K562 (cell line): Measurements from ENCODE around the gene MINDY4. TPM values are rescaled to one million over a fixed set of nuclear protein-coding genes. Genes with fewer than 3 reads are reported as not detected.

Source experiments
- ATAC-seq: fragments of 200-7000 bp; cut with Tn5 transposase; 3 replicates; pipeline ENCODE4 v1.9.1; 2020; ENCODE audit warnings: moderate library complexity
- BruUV-seq: library from RNA; stranded (reverse); fragments of 400-500 nt; replicated peaks from 2 replicates; lab custom pipeline; 2021; lab: Mats Ljungman, UMichigan
- CTCF ChIA-PET: fragments of 300-600 bp; formaldehyde crosslinking; extraction: SDS; loops from one replicate; lab custom pipeline; 2021; ENCODE audit warnings: low intra/inter-chr PET ratio; lab: Yijun Ruan, JAX
- POLR2A ChIA-PET: fragments of 300-600, 350-650 bp; sonication (Branson Sonifier 250); formaldehyde crosslinking; extraction: SDS; loops from one replicate; lab custom pipeline; 2021; ENCODE audit warnings: antibody characterized with exemption, inconsistent platforms; lab: Yijun Ruan, JAX
- DNase-seq, 4 experiments: peaks; one replicate each; pipeline versions ENCODE4 v3.0.0 to v3.0.0-alpha.2; 2011 to 2018; ENCODE audit warnings: low spot score in 3 of 4, mixed read lengths in 3 of 4; ENCODE audit errors: extremely low read depth in 1 of 4
- FAIRE-seq: peaks from 2 replicates; lab custom pipeline; 2011; peaks lifted over from hg19 to GRCh38; lab: Jason Lieb, UNC
- H2AFZ ChIP-seq: 2 replicates; pipeline ENCODE4 v1.6.0; 2011; ENCODE audit warnings: low read depth, low read length, control low read depth, inconsistent platforms
- H3K27ac ChIP-seq: fragments of 200-600 bp; 3 replicates; pipeline ENCODE4 v1.8.0; 2011; ENCODE audit warnings: low read depth, mild to moderate bottlenecking, control low read depth, inconsistent platforms, low read length, moderate library complexity, mixed read lengths; ENCODE audit errors: extremely low read depth
- H3K27me3 ChIP-seq, 2 experiments: fragments of 300-600 bp in 1 of 2; 2 replicates in 1 of 2; 3 replicates in 1 of 2; pipeline versions ENCODE4 v1.6.0 to v1.8.0; 2011; ENCODE audit warnings: inconsistent platforms in 2 of 2, low read length in 2 of 2, mild to moderate bottlenecking in 1 of 2, mixed read lengths in 1 of 2, moderate library complexity in 1 of 2; ENCODE audit not compliant: control insufficient read depth in 2 of 2, insufficient read depth in 2 of 2
- H3K36me3 ChIP-seq: fragments of 300-600 bp; 3 replicates; pipeline ENCODE4 v1.8.0; 2011; ENCODE audit warnings: mild to moderate bottlenecking, low read length, inconsistent platforms; ENCODE audit not compliant: control insufficient read depth, insufficient read depth
- H3K4me1 ChIP-seq, 2 experiments: fragments of 200-600 bp in 1 of 2; replicated peaks in 1 of 2; 2 replicates in 1 of 2; 3 replicates in 1 of 2; pipeline versions ENCODE4 v1.5.1 to v1.8.0; 2011; ENCODE audit warnings: inconsistent platforms in 2 of 2, low read length in 2 of 2, mild to moderate bottlenecking in 1 of 2, mixed read lengths in 1 of 2, moderate library complexity in 1 of 2; ENCODE audit not compliant: control insufficient read depth in 2 of 2, insufficient read depth in 2 of 2
- H3K4me2 ChIP-seq: 2 replicates; pipeline ENCODE4 v1.6.1; 2011; ENCODE audit warnings: low read length, control low read depth, inconsistent platforms, mixed read lengths; ENCODE audit not compliant: insufficient read depth
- H3K4me3 ChIP-seq: fragments of 200-600 bp; sonication (generic), shearing (Covaris generic); 2 replicates; pipeline ENCODE4 v1.5.1; 2016; ENCODE audit warnings: control low read depth, inconsistent platforms
- H3K79me2 ChIP-seq: fragments of 200-600 bp; 3 replicates; pipeline ENCODE4 v1.8.0; 2011; ENCODE audit warnings: low read length, inconsistent platforms; ENCODE audit not compliant: control insufficient read depth, insufficient read depth
- H3K9ac ChIP-seq, 2 experiments: 2 replicates each; pipeline versions ENCODE4 v1.6.0 to v1.6.1; 2011; ENCODE audit warnings: low read depth in 2 of 2, low read length in 2 of 2, control low read depth in 1 of 2, inconsistent platforms in 1 of 2, mild to moderate bottlenecking in 1 of 2, mixed read lengths in 1 of 2; ENCODE audit not compliant: insufficient read depth in 1 of 2
- H3K9me1 ChIP-seq: one replicate; pipeline ENCODE4 v1.6.0; 2011; ENCODE audit warnings: inconsistent platforms, mild to moderate bottlenecking, low read length, moderate library complexity; ENCODE audit not compliant: control insufficient read depth, insufficient read depth
- H3K9me3 ChIP-seq: replicated peaks from 2 replicates; pipeline ENCODE4 v1.5.1; 2011; ENCODE audit warnings: low read depth, low read length, inconsistent platforms; ENCODE audit not compliant: control insufficient read depth, insufficient read depth
- H4K20me1 ChIP-seq: replicated peaks from 2 replicates; pipeline ENCODE4 v1.6.1; 2011; ENCODE audit warnings: low read length, inconsistent platforms, mixed read lengths; ENCODE audit not compliant: control insufficient read depth, insufficient read depth
- BCL6 ChIP-seq: fragments of 250-450 bp; sonication (Bioruptor Pico); IDR thresholded peaks from 2 replicates; pipeline ENCODE4 v1.4.0; 2020
- CBX2 ChIP-seq: fragments of 200-600 bp; sonication (generic); IDR thresholded peaks from one replicate; pipeline ENCODE4 v1.6.1; 2012; ENCODE audit warnings: mild to moderate bottlenecking, low read length, inconsistent platforms; ENCODE audit not compliant: insufficient read depth, poor library complexity, severe bottlenecking
- EGR1 ChIP-seq: fragments of 450-650 bp; conservative IDR thresholded peaks from 2 replicates; pipeline ENCODE4 v1.6.1; 2017; ENCODE audit warnings: mild to moderate bottlenecking
- FOXP1 ChIP-seq: sonication (generic); formaldehyde crosslinking; IDR thresholded peaks from 2 replicates; pipeline ENCODE4 v1.8.0; 2022; ENCODE audit warnings: mild to moderate bottlenecking, missing genetic modification reagents
- IFI16 ChIP-seq: fragments of 250-450 bp; sonication (Bioruptor Pico); IDR thresholded peaks from 2 replicates; pipeline ENCODE4 v2.1.2; 2022; ENCODE audit warnings: mild to moderate bottlenecking, inconsistent platforms
- SLC30A9 ChIP-seq: fragments of 250-450 bp; sonication (Bioruptor Pico); IDR thresholded peaks from 2 replicates; pipeline ENCODE4 v1.8.0; 2022; ENCODE audit warnings: mild to moderate bottlenecking, moderate library complexity
- WGBS: fragments of 100-300 bp; shearing (Covaris generic); methylation state at CpG from one replicate; pipeline ENCODE4 v1.1.6; 2016; ENCODE audit warnings: low coverage, mixed read lengths; ENCODE audit not compliant: insufficient coverage; ENCODE audit errors: missing lambda C conversion rate; 5-methylcytosine and 5-hydroxymethylcytosine counted together
- in situ Hi-C: fragments of 300-500 bp; cut with MboI; formaldehyde crosslinking; loops from 4 replicates; pipeline ENCODE4 v1.15.0; 2018; ENCODE audit warnings: inconsistent platforms, mixed read lengths
- intact Hi-C: fragments of 100-400 bp; cut with micrococcal nuclease; formaldehyde crosslinking; loops from 2 replicates; pipeline ENCODE4 v1.14.2; 2022
- polyA plus RNA-seq, 8 experiments: library from polyadenylated mRNA; depleted of rRNA in 4 of 8; stranded (reverse) in 5 of 8; unstranded in 3 of 8; fragments of >200 nt; fragmentation: Nextera tagmentation in 2 of 8; fragmentation: Illumina TruSeq in 1 of 8; extraction: Ambion mirVana in 2 of 8; extraction: Trizol in 1 of 8; gene quantifications; 2 replicates each; pipeline versions ENCODE4 v1.2.1 to v1.2.3, GENCODE V29; 2011 to 2014; ENCODE audit warnings: inconsistent platforms in 1 of 8, missing spikeins in 1 of 8
- total RNA-seq, 7 experiments: library from RNA; depleted of rRNA in 6 of 7; stranded (reverse); fragments of >200 nt in 6 of 7; fragmentation: Illumina TruSeq in 2 of 7; extraction: Trizol in 2 of 7; gene quantifications; 2 replicates each; pipeline versions ENCODE4 v1.2.1 to v1.2.3, GENCODE V29; 2011 to 2021; ENCODE audit warnings: low replicate concordance in 1 of 7
- TF ChIP-seq, protein P1 (sequence below): sonication (generic); formaldehyde crosslinking; IDR thresholded peaks from 2 replicates; pipeline ENCODE4 v1.8.0; 2022; ENCODE audit warnings: mild to moderate bottlenecking, missing genetic modification reagents

The MINDY4 gene
- total and polyA plus RNA-seq, 9 of the 15 experiments (the other 6 are each of a cell fraction or from before 2014, with no cell fraction given): 2.1 to 16.7 (median 11.0) TPM

DNA sequence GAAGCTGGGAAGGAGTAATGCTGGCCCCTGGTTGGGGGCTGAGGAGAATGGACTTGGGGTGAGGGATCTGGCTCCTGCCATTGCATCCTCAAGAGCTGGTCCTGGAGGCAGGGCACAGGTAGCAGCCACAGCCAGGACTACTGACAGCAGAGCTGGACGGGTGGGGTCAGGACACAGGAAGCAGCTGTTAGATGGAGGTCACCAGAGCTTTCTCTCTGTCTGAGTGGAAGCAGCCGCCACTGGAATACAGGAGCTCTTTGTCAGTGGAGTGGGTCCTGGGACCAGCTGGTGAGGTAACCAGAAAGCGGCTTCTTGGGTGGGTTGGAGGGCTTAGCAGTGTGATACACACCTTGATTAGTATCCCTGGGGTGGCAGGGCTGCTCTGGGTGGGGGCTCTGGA lies 82.4 kb downstream of the MINDY4 start:
- Histone ChIP-seq H3K27ac (no peak overlapping the region), H3K9ac (no peak overlapping the region), H3K4me2 (no peak overlapping the region), H3K9me1 (no peaks in the 10 kb centered on the region), H3K79me2 (no peaks in the 10 kb centered on the region), H2AFZ (no peak overlapping the region), H3K27me3 (no peaks in the 10 kb centered on the region), H4K20me1 (no peaks in the 10 kb centered on the region), H3K4me1 (peaks cover 0 to 9% of the 10 kb centered on the region in 2 experiments; a peak in 1 of 5 replicates), H3K36me3 (peaks cover 6% of the 10 kb centered on the region; the same call in 1 of the 3 replicates), H3K9me3 (no peaks in the 10 kb centered on the region), H3K4me3 (no peak overlapping the region)
- 73% methylated on average over 3 of the region's 3 CpGs for WGBS
- no peak for TF ChIP-seq SLC30A9
- ChIA-PET CTCF (no interaction called here), POLR2A (interaction anchor here (0.6 to 0.9 kb wide), 5 partner anchors 8 to 619 kb away, joined by 3 to 6 read pairs (median 4); no protein-coding TSS in a partner anchor)
- no TSS peak for BruUV-seq
- intact Hi-C loops (no loop called here), in situ Hi-C loops (no loop called here)
- FAIRE-seq: no peak
- DNase-seq: no peak
- ATAC-seq: no peak

DNA sequence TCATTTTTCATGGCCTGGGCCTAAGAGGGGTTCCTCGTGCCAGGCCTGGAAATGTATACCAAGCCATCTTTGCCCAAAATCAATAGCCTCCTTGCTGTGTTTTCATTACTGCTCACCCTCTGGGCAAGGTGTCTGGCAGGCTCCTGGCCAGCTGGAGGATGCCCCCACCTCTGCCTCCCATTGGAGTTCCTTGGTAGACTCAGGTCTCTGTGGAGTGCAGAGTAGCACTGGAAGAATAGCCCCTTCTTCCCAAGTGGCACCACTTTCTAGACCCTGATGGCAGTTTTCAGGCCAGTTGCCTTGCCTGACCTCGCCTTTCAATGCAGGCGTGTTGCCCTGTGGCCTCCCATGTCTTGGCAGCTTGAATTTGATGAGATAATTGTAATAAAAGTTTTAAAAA lies 84.7 kb downstream of the MINDY4 start:
- Histone ChIP-seq H3K4me1 (peaks cover 0 to 5% of the 10 kb centered on the region in 2 experiments; a peak in 1 of 5 replicates), H3K9me3 (no peaks in the 10 kb centered on the region), H2AFZ (no peak overlapping the region), H3K9ac (no peak overlapping the region), H3K4me2 (no peak overlapping the region), H4K20me1 (no peaks in the 10 kb centered on the region), H3K36me3 (peaks cover 5% of the 10 kb centered on the region; the same call in 2 of the 3 replicates), H3K27ac (no peak overlapping the region), H3K4me3 (no peak overlapping the region), H3K27me3 (no peaks in the 10 kb centered on the region), H3K9me1 (no peaks in the 10 kb centered on the region), H3K79me2 (no peaks in the 10 kb centered on the region)
- no peak for ATAC-seq
- in situ Hi-C loops (no loop called here), intact Hi-C loops (no loop called here)
- FAIRE-seq: no peak
- TF ChIP-seq IFI16 (CRISPR knock-in tag) (no peak), BCL6 (CRISPR knock-in tag) (no peak), FOXP1 (CRISPR knock-in tag) (no peak), CBX2 (no peak), EGR1 (no peak)
- TF ChIP-seq, protein P1, sequence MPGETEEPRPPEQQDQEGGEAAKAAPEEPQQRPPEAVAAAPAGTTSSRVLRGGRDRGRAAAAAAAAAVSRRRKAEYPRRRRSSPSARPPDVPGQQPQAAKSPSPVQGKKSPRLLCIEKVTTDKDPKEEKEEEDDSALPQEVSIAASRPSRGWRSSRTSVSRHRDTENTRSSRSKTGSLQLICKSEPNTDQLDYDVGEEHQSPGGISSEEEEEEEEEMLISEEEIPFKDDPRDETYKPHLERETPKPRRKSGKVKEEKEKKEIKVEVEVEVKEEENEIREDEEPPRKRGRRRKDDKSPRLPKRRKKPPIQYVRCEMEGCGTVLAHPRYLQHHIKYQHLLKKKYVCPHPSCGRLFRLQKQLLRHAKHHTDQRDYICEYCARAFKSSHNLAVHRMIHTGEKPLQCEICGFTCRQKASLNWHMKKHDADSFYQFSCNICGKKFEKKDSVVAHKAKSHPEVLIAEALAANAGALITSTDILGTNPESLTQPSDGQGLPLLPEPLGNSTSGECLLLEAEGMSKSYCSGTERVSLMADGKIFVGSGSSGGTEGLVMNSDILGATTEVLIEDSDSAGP (CRISPR knock-in tag): no peak
- ChIA-PET CTCF (no interaction called here), POLR2A (no interaction called here)
- BruUV-seq: no TSS peak
- WGBS: 74% methylated on average over 3 of the region's 3 CpGs
- DNase-seq: no peak
